Stimulated activated CD8-positive, alpha-beta memory T cell treated with anti-CD3 and anti-CD28 coated beads, Interleukin-15, amount 100 ng/mL, for 1 hour (primary cell): ENCODE data around the gene CREB5.

ENCODE experiments used
- DNase-seq: peaks from one replicate; pipeline ENCODE4 v3.0.0-alpha.2; 2020; ENCODE audit warnings: low read depth

The CREB5 gene

GRCh38 chr7:28613262-28613661 is 200.9 kb downstream of the CREB5 start:
- DNase-seq, result no peak

- DNase-seq, result no peak
Measured at GRCh38 chr7:28615091-28615490, 202.8 kb downstream of the CREB5 start.

- no peak for DNase-seq
Measured at GRCh38 chr7:28617308-28617880, 205.1 kb downstream of the CREB5 start.

GRCh38 chr7:28618383-28618782 is 206.1 kb downstream of the CREB5 start:
- DNase-seq, result no peak

GRCh38 chr7:28619256-28619655 is 206.9 kb downstream of the CREB5 start:
- DNase-seq, result no peak

- DNase-seq, result no peak
Measured at GRCh38 chr7:28621369-28621841, 209.1 kb downstream of the CREB5 start.

- no peak for DNase-seq
Measured at GRCh38 chr7:28623105-28623730, 210.9 kb downstream of the CREB5 start.

GRCh38 chr7:28623863-28624262 is 211.5 kb downstream of the CREB5 start:
- DNase-seq, result no peak

- no peak for DNase-seq
Measured at GRCh38 chr7:28625432-28625831, 213.1 kb downstream of the CREB5 start.

GRCh38 chr7:28626221-28626620 is 213.9 kb downstream of the CREB5 start:
- DNase-seq, result no peak

GRCh38 chr7:28626624-28627262 is 214.4 kb downstream of the CREB5 start:
- DNase-seq, result no peak

- DNase-seq, result no peak
Measured at GRCh38 chr7:28627263-28627653, 214.9 kb downstream of the CREB5 start.

GRCh38 chr7:28627896-28628295 is 215.6 kb downstream of the CREB5 start:
- DNase-seq, result no peak

- no peak for DNase-seq
Measured at GRCh38 chr7:28629216-28629842, 217.0 kb downstream of the CREB5 start.

- no peak for DNase-seq
Measured at GRCh38 chr7:28630350-28630749, 218.0 kb downstream of the CREB5 start.

- DNase-seq, result no peak
Measured at GRCh38 chr7:28631995-28632394, 219.7 kb downstream of the CREB5 start.

- no peak for DNase-seq
Measured at GRCh38 chr7:28638914-28639313, 226.6 kb downstream of the CREB5 start.

GRCh38 chr7:28640001-28640400 is 227.7 kb downstream of the CREB5 start:
- no peak for DNase-seq

- no peak for DNase-seq
Measured at GRCh38 chr7:28641752-28642545, 229.6 kb downstream of the CREB5 start.

- no peak for DNase-seq
Measured at GRCh38 chr7:28643188-28643569, 230.9 kb downstream of the CREB5 start.

- DNase-seq, result no peak
Measured at GRCh38 chr7:28643584-28644340, 231.4 kb downstream of the CREB5 start.

GRCh38 chr7:28645866-28646265 is 233.5 kb downstream of the CREB5 start:
- DNase-seq, result no peak
